ENCODE results near the gene RBL2. TPM values are rescaled to one million over a fixed set of nuclear protein-coding genes. Genes with fewer than 3 reads are reported as not detected.

RBL2 gene
- total and polyA plus RNA-seq, 2 of the 8 experiments (the other 6 are each of a cell fraction or from before 2014, with no cell fraction given), result 13.9 to 22.1 TPM

DNA sequence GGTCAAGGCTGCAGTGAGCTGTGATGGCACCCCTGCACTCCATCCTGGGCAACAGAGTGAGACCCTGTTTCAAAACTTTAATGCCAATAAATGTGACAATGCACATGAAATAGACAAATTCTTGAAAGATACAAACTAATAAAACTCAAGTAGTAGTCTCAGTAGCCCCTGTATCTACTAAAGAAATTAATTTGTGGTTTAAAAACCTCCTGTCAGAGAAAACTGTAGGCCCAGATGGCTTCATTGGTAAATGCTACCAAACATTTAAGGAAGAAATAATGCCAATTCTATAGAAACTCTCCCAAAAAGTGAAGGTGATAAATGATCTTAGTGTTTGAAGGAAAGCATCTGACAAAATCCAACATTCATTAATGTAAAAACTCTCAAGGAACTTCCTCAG is 52.0 kb downstream of the RBL2 start:
- H3K23me2 ChIP-seq (ENCODE audit: low read depth, low read length), result no peaks in the 10 kb centered on the region
- no peak overlapping the region for H3K4me2 ChIP-seq (ENCODE audit: insufficient read depth in 1 of 2, low read depth in 2 of 2, low read length in 2 of 2)
- ChIA-PET CTCF (ENCODE audit: partially characterized antibody) (no interaction called here), POLR2A (ENCODE audit: partially characterized antibody) (no interaction called here)
- no peak overlapping the region for H2BK15ac ChIP-seq (ENCODE audit: low read length)
- no peak overlapping the region for H4K91ac ChIP-seq (replicated peaks; ENCODE audit: insufficient read length, low read length)
- no peak for FAIRE-seq
- no peak overlapping the region for H3K4ac ChIP-seq (replicated peaks; ENCODE audit: insufficient read length, low read depth, low read length)
- H3K14ac ChIP-seq (ENCODE audit: insufficient read length), result no peak overlapping the region
- no peak overlapping the region for H4K5ac ChIP-seq (ENCODE audit: insufficient read length, low read depth, low read length)
- no peak overlapping the region for H2BK120ac ChIP-seq (replicated peaks; ENCODE audit: low read depth, low read length)
- no peak overlapping the region for H2BK12ac ChIP-seq (ENCODE audit: low read depth, low read length)
- H4K8ac ChIP-seq (ENCODE audit: extremely low read depth, insufficient read depth, low read length), result no peak overlapping the region
- no peak overlapping the region for H3K23ac ChIP-seq (ENCODE audit: insufficient read length)
- H3K9me3 ChIP-seq (ENCODE audit: insufficient read depth in 2 of 2, low read depth in 1 of 2, low read length in 1 of 2), result peaks cover 3 to 4% of the 10 kb centered on the region in 2 experiments; a peak in 1 of 4 replicates
- H2BK20ac ChIP-seq (ENCODE audit: low read length), result no peak overlapping the region
- no peak overlapping the region for H2BK5ac ChIP-seq (ENCODE audit: low read depth, low read length)
- DNase-seq (ENCODE audit: low read depth in 1 of 2, low spot score in 2 of 2), result no peak
- no peaks in the 10 kb centered on the region for H3K79me2 ChIP-seq (ENCODE audit: control insufficient read depth in 1 of 2, insufficient read depth in 2 of 2, low read length in 2 of 2)
- H3K79me1 ChIP-seq (ENCODE audit: low read depth, low read length), result no peaks in the 10 kb centered on the region
- peaks cover 8 to 61% (median 25%) of the 10 kb centered on the region in 4 experiments for H3K36me3 ChIP-seq (ENCODE audit: control insufficient read depth in 2 of 4, insufficient read depth in 4 of 4, low read length in 3 of 4)
- H2AFZ ChIP-seq (ENCODE audit: low read length), result no peak overlapping the region
- no peak overlapping the region for H3K9ac ChIP-seq (replicated peaks in 1 of 4; ENCODE audit: extremely low read depth in 1 of 4, low read depth in 3 of 4, low read length in 3 of 4)
- H2AK5ac ChIP-seq (ENCODE audit: low read depth, low read length), result no peak overlapping the region
- no peak overlapping the region for H3K56ac ChIP-seq (replicated peaks; ENCODE audit: insufficient read length, low read depth, low read length)
- H3K4me3 ChIP-seq (ENCODE audit: extremely low read depth in 1 of 4, insufficient read depth in 2 of 4, low read depth in 3 of 4, low read length in 4 of 4), result no peak overlapping the region
- H3K18ac ChIP-seq (ENCODE audit: extremely low read depth, low read length), result no peak overlapping the region
- H3K27ac ChIP-seq (ENCODE audit: low read depth, low read length), result no peak overlapping the region
- no peaks in the 10 kb centered on the region for H4K20me1 ChIP-seq (replicated peaks in 1 of 2; ENCODE audit: control insufficient read depth in 1 of 2, insufficient read depth in 2 of 2, low read length in 2 of 2)
- no peaks in the 10 kb centered on the region for H3K27me3 ChIP-seq (replicated peaks in 1 of 4; ENCODE audit: control insufficient read depth in 3 of 4, extremely low read depth in 1 of 4, insufficient read depth in 3 of 4, low read length in 3 of 4)
- H3K4me1 ChIP-seq (replicated peaks in 1 of 4; ENCODE audit: control insufficient read depth in 3 of 4, insufficient read depth in 4 of 4, low read length in 3 of 4), result no peaks in the 10 kb centered on the region
- no peak for TF ChIP-seq POU5F1 (IDR thresholded peaks at IDR 0.05; ENCODE audit: low read depth, low read length)
- TF ChIP-seq SP1 (IDR thresholded peaks at IDR 0.05; ENCODE audit: low read depth, low read length), result no peak
- no peak for TF ChIP-seq RNF2 (IDR thresholded peaks at IDR 0.05; ENCODE audit: borderline replicate concordance, low read depth, low read length, missing control alignments, poor library complexity, severe bottlenecking)
- TF ChIP-seq SUZ12 (IDR thresholded peaks at IDR 0.05; ENCODE audit: low read length), result no peak
- TF ChIP-seq EP300 (IDR thresholded peaks at IDR 0.05; ENCODE audit: borderline replicate concordance in 1 of 2, low read depth in 2 of 2, low read length in 2 of 2), result no peak
- no peak for TF ChIP-seq KDM5A (IDR thresholded peaks at IDR 0.05; ENCODE audit: low read length)
- TF ChIP-seq TAF7 (optimal IDR thresholded peaks at IDR 0.05; ENCODE audit: borderline replicate concordance, low read depth, low read length), result no peak
- no peak for TF ChIP-seq CEBPB (IDR thresholded peaks at IDR 0.05; ENCODE audit: low read depth, low read length)
- TF ChIP-seq, protein P1, sequence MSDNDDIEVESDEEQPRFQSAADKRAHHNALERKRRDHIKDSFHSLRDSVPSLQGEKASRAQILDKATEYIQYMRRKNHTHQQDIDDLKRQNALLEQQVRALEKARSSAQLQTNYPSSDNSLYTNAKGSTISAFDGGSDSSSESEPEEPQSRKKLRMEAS (IDR thresholded peaks at IDR 0.05), result no peak
- no peak for TF ChIP-seq SIX5 (IDR thresholded peaks at IDR 0.05; ENCODE audit: low read depth, low read length)
- TF ChIP-seq, protein P2, sequence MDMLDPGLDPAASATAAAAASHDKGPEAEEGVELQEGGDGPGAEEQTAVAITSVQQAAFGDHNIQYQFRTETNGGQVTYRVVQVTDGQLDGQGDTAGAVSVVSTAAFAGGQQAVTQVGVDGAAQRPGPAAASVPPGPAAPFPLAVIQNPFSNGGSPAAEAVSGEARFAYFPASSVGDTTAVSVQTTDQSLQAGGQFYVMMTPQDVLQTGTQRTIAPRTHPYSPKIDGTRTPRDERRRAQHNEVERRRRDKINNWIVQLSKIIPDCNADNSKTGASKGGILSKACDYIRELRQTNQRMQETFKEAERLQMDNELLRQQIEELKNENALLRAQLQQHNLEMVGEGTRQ (IDR thresholded peaks at IDR 0.05; ENCODE audit: low read length), result no peak
- TF ChIP-seq RAD21 (IDR thresholded peaks at IDR 0.05 in 1 of 2, conservative IDR thresholded peaks at IDR 0.05 in 1 of 2; ENCODE audit: low read depth in 2 of 2, low read length in 2 of 2), result no peak
